Gastrocnemius medialis (tissue), 4 donors: ENCODE data around the gene ANKRD33B. TPM values are rescaled to one million over a fixed set of nuclear protein-coding genes. Genes with fewer than 3 reads are reported as not detected.
"Not testable (repeated sequence)": the region's sequence is repeated elsewhere in the genome, so short reads cannot be mapped to it uniquely, and the experiment has no call there.

Experiments
- ATAC-seq, 2 donors: fragments of 150-250 bp; one replicate each; pipeline ENCODE4 v1.9.1; 2016
- DNase-seq, 2 donors: peaks; one replicate each; pipeline ENCODE4 v3.0.0-alpha.2; 2019
- H3K27ac ChIP-seq, 4 donors: fragments of 200-600 bp; sonication (generic); 1 replicate in 1 of 4; 2 replicates in 3 of 4; pipeline ENCODE4 v1.5.1; 2016 to 2018; ENCODE audit warnings: mild to moderate bottlenecking in 2 of 4, moderate library complexity in 1 of 4
- H3K27me3 ChIP-seq, 3 donors: fragments of 200-600 bp; sonication (generic) in 2 of 3; 1 replicate in 1 of 3; 2 replicates in 2 of 3; pipeline versions ENCODE4 v1.5.1 to v1.6.0; 2016 to 2019; ENCODE audit warnings: mild to moderate bottlenecking in 1 of 3, moderate library complexity in 1 of 3
- H3K36me3 ChIP-seq, 2 donors: fragments of 200-600 bp; sonication (generic) in 1 of 2; one replicate each; pipeline ENCODE4 v1.5.1; 2017 to 2018
- H3K4me1 ChIP-seq, 2 donors: fragments of 200-600 bp; sonication (generic) in 1 of 2; one replicate each; pipeline ENCODE4 v1.5.1; 2016 to 2017; ENCODE audit warnings: mild to moderate bottlenecking in 2 of 2
- H3K4me3 ChIP-seq, 4 donors: fragments of 200-600 bp; sonication (generic) in 3 of 4; 1 replicate in 1 of 4; 2 replicates in 3 of 4; pipeline ENCODE4 v1.5.1; 2016 to 2019; ENCODE audit warnings: mild to moderate bottlenecking in 2 of 4
- H3K9me3 ChIP-seq, 3 donors: fragments of 200-600 bp; sonication (generic) in 2 of 3; 1 replicate in 1 of 3; 2 replicates in 2 of 3; pipeline ENCODE4 v1.5.1; 2016 to 2019
- CTCF ChIP-seq, 5 experiments: fragments of 450-650 bp in 3 of 5; fragments of 200-600 bp in 2 of 5; sonication (generic) in 2 of 5; IDR thresholded peaks in 4 of 5; conservative IDR thresholded peaks in 1 of 5; 1 replicate in 4 of 5; 2 replicates in 1 of 5; pipeline ENCODE4 v1.5.1; 2016 to 2019; ENCODE audit warnings: antibody characterized with exemption in 5 of 5, mild to moderate bottlenecking in 3 of 5, moderate library complexity in 3 of 5
- POLR2A ChIP-seq, 2 donors: fragments of 450-650 bp; IDR thresholded peaks; one replicate each; pipeline ENCODE4 v1.6.1; 2017; ENCODE audit warnings: antibody characterized with exemption in 2 of 2, mild to moderate bottlenecking in 2 of 2, moderate library complexity in 2 of 2
- in situ Hi-C, 4 donors: fragments of 200-750 bp; cut with MboI; loops; one replicate each; pipeline versions ENCODE4 v1.15.0 to v1.8.0; 2017; ENCODE audit warnings: low sequenced_read_pairs in 4 of 4
- intact Hi-C: fragments of 100-400 bp; cut with DNase I; formaldehyde crosslinking; loops from one replicate; pipeline ENCODE4 v1.15.1; 2023; ENCODE audit warnings: low total_unique reads
- total RNA-seq, 4 donors: library from RNA; depleted of rRNA; stranded (reverse); fragments of >200 nt; gene quantifications; one replicate each; pipeline versions ENCODE4 v1.1.0 to v1.2.3, GENCODE V29; 2016

The ANKRD33B gene
- total RNA-seq, 4 donors from 2014 or later = 2.2 to 38.9 (median 15.1) TPM

GRCh38 chr5:10663489-10664179 lies 99.8 kb downstream of the ANKRD33B start:
- H3K9me3 ChIP-seq = no peaks in the 10 kb centered on the region
- in situ Hi-C loops (no loop called here), intact Hi-C loops (no loop called here)
- TF ChIP-seq POLR2A (IDR thresholded peaks at IDR 0.05) = no peak
- TF ChIP-seq CTCF (IDR thresholded peaks at IDR 0.05 in 4 of 5, conservative IDR thresholded peaks at IDR 0.05 in 1 of 5) = no peak
- no peak for DNase-seq
- H3K27me3 ChIP-seq = no peaks in the 10 kb centered on the region
- H3K27ac ChIP-seq = no peak overlapping the region
- H3K36me3 ChIP-seq = no peaks in the 10 kb centered on the region
- no peak for ATAC-seq
- no peak overlapping the region for H3K4me3 ChIP-seq
- H3K4me1 ChIP-seq = peaks cover 8 to 24% of the 10 kb centered on the region in 2 donors

- in situ Hi-C loops, intact Hi-C loops, H3K4me3 ChIP-seq, ATAC-seq, H3K36me3 ChIP-seq, H3K27me3 ChIP-seq, DNase-seq, H3K27ac ChIP-seq, H3K9me3 ChIP-seq: not testable (repeated sequence)
- H3K4me1 ChIP-seq = peaks cover 8 to 24% of the 10 kb centered on the region in 2 donors
Observed at GRCh38 chr5:10664180-10664769, 100.4 kb downstream of the ANKRD33B start.

GRCh38 chr5:10665799-10666198 lies 101.9 kb downstream of the ANKRD33B start:
- in situ Hi-C loops = no loop called here
- H3K27me3 ChIP-seq = no peaks in the 10 kb centered on the region
- intact Hi-C loops = no loop called here
- ATAC-seq = no peak
- H3K27ac ChIP-seq = no peak overlapping the region
- H3K9me3 ChIP-seq = no peaks in the 10 kb centered on the region
- TF ChIP-seq POLR2A (IDR thresholded peaks at IDR 0.05) = no peak
- no peak for TF ChIP-seq CTCF (IDR thresholded peaks at IDR 0.05 in 4 of 5, conservative IDR thresholded peaks at IDR 0.05 in 1 of 5)
- H3K36me3 ChIP-seq = no peaks in the 10 kb centered on the region
- H3K4me3 ChIP-seq = no peak overlapping the region
- peaks cover 8 to 24% of the 10 kb centered on the region in 2 donors for H3K4me1 ChIP-seq
- DNase-seq = no peak

- TF ChIP-seq POLR2A (IDR thresholded peaks at IDR 0.05) (no peak), CTCF (IDR thresholded peaks at IDR 0.05 in 4 of 5, conservative IDR thresholded peaks at IDR 0.05 in 1 of 5) (no peak)
- DNase-seq (peak; percentile 22 to 39), ATAC-seq (peak; percentile 93 to 95)
- Histone ChIP-seq H3K36me3 (no peaks in the 10 kb centered on the region), H3K4me3 (no peak overlapping the region), H3K4me1 (peaks cover 8 to 24% of the 10 kb centered on the region in 2 donors), H3K27me3 (no peaks in the 10 kb centered on the region), H3K27ac (peak overlapping the region; percentile 38 to 67 (median 50)), H3K9me3 (no peaks in the 10 kb centered on the region)
- in situ Hi-C loops = no loop called here
- intact Hi-C loops = no loop called here
Observed at GRCh38 chr5:10666531-10667299, 102.8 kb downstream of the ANKRD33B start.
